OCI-LY7 (cell line): ENCODE results near the gene SYT14.

Source experiments
- CTCF ChIP-seq: fragments of 200-600 bp; sonication (generic); conservative IDR thresholded peaks from 2 replicates; pipeline ENCODE4 v1.5.1; 2014; ENCODE audit warnings: mild to moderate bottlenecking, antibody characterized with exemption, low read length, moderate library complexity, mixed read lengths
- EZH2phosphoT487 ChIP-seq: fragments of 200-600 bp; sonication (generic); IDR thresholded peaks from 2 replicates; pipeline ENCODE4 v1.6.1; 2018; ENCODE audit warnings: low read depth, borderline replicate concordance, mild to moderate bottlenecking, mixed run types, antibody characterized with exemption, low read length, moderate library complexity, mixed read lengths

DNA sequence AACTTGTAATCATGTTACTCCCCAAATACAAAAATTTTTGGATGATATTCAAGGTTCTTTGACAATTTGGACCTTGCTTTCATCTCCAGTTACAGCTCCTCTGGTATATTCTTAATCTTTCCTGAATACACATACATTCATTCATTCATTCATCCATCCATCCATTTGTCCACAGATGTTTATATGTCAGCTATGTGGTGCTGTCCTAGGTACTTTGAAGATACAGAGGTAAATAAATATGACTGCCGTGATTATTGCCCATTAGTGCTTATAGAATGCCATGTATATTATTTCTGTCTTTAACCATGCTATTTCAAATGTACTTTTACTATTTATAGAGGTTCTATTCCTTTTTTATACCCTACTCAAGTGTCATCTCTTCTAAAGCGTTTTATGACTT is 72.1 kb downstream of the SYT14 start:
- TF ChIP-seq CTCF (no peak), EZH2phosphoT487 (no peak)
